HG03064 (cell line): ENCODE results near the gene RASSF10.
"Not testable (repeated sequence)": the region's sequence is repeated elsewhere in the genome, so short reads cannot be mapped to it uniquely, and the experiment has no call there.

Experiments used
- ATAC-seq: cut with Tn5 transposase; IDR thresholded peaks from one replicate; pipeline ENCODE4 v1.9.1; 2021; ENCODE audit warnings: low read depth; ENCODE audit not compliant: unreplicated experiment

Gene RASSF10

DNA sequence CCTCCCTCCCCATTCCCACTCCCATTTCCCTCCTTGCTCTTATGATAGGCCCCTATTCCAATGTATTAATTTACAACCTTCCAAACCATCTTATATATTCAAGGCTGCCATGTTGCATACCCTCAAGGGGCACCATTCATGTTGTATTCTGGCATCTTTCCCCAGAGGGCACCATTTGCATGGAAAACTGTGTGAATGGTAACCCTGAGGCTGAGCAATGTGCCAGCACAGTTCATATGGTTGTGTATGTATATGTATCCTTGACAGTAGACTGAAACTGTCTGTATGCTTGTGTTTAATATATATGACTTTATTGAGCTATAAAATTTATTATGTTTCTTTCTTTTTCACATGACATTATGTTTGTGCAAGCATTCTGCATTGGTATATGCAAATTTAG, 7.3 kb downstream of the RASSF10 start:
- ATAC-seq: no peak

DNA sequence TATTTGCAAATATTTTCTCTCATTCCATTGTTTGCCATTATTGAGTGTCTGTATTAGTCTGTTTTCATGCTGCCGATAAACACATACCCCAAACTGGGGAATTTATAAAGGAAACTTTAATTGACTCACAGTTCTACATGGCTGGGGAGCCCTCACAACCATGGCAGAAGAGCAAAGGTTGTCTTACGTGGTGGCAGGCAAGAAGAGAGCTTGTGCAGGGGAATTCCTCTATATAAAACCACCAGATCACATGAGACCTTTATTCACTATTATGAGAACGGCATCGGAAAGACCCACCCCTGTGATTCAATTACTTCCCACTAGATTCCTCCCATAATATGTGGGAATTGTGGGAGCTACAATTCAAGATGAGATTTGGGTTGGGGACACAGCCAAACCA, 10.2 kb downstream of the RASSF10 start:
- ATAC-seq: no peak

DNA sequence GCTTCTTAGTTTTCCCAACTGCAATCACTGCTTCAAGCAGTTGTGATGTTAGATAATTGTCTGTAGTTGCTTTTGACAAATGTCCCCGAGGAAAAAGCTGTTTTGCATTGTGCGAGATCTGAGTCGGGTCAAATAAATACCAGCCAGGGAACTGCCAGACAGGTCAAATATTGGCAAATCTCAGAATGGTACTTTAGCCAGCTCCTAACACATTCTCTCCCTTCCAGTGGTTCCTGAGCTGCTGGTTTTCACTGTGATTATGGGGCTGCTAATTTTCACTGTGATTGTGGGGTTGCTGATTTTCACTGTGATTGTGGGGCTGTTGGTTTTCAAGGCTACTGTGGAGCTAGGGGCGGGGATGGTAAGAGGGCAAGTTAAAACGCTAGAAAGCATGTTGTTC, 14.3 kb downstream of the RASSF10 start:
- ATAC-seq: no peak

DNA sequence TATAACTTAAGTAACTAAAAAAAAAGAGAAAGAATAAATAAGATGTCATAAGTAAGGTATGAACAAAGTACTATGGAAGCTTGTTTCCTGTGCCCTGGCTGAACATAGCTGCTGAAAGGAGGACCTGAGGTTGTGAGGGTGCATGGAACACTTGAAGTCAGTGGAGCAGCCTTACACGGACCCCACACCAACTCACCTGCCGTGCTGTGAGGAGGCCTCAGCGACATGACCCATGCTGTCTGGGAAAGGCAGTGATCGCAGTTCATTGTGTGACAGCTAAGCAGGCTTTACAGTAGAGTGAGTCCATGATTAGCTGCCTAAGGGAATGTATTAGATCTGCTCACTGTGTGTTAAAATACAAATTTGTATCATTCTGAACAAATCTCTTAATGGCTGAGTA, 17.6 kb downstream of the RASSF10 start:
- ATAC-seq: no peak

DNA sequence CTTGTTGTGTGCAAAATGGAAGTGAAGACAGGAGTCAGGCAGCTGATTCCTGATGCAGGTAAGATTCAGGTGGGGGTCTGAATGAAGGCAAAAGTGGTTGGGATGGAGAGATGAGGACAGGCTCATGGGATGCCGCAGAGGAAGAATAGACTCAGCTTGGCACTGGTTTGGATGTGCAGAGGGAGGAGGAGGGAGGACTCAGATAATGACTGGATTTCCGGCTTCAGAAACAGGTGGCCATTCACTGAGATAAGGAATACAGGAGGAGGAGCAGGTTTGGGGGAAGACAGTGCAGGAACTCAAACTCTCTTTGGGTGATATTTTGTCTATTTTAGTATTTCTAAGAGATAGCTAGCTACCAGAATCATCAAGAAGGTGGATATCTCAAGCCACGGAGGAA, 19.2 kb downstream of the RASSF10 start:
- no peak for ATAC-seq

DNA sequence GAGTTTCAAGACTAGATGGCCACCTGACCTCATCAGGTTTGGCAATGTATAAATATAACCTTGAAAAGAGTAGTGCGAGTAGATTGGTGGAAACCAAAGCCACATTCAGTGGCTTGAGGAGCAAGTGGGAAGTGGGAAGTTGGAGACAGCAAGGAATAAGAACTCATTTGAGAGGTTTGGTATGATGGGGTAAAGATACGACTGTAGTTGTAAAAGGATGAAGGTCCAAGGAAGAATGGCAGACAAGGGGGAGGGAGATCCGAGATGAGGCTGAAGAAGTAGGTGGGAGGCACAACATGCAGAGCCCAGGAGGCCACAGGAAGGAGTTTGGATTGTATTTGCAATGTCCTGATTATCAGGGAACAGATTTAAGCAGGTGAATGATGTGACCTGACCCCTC, 20.8 kb downstream of the RASSF10 start:
- no peak for ATAC-seq

DNA sequence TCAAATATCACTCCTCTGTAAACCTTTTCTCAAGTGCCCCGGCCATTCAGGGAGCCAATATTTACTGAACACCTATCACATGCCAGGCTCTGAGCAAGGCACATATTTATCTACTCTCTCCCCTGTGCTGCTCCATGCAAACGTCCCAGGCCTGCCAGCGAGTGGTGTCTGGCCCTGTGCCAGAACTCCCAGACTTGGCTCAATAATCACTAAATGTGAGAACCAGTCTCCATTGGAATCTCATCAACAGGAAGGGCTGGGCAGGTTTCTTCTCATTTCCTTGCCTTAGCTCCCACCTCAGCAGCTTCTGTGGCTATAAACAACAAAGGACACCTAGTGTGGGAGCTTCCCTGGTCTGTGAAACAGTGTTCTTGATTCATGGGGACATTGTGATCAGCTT, 21.7 kb downstream of the RASSF10 start:
- ATAC-seq: no peak

DNA sequence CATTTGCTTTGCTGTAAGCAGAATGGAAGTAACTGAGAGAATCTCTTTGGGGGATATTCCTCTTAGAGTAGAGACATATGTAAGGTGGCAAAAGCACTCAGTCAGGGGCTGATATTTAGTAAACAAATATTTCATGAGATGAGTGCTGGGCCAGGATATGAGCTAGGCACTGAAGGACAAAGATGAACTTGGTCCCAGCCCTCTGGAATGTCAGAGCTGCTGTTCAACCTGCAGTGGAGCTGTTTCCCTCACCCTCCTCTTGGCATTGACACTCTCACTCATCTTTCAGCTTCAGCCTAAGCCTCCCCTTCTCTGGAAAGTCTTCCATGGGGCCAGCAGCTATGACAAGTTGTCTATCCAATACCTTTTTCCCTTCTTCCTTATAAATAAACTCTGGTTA, 22.2 kb downstream of the RASSF10 start:
- no peak for ATAC-seq

DNA sequence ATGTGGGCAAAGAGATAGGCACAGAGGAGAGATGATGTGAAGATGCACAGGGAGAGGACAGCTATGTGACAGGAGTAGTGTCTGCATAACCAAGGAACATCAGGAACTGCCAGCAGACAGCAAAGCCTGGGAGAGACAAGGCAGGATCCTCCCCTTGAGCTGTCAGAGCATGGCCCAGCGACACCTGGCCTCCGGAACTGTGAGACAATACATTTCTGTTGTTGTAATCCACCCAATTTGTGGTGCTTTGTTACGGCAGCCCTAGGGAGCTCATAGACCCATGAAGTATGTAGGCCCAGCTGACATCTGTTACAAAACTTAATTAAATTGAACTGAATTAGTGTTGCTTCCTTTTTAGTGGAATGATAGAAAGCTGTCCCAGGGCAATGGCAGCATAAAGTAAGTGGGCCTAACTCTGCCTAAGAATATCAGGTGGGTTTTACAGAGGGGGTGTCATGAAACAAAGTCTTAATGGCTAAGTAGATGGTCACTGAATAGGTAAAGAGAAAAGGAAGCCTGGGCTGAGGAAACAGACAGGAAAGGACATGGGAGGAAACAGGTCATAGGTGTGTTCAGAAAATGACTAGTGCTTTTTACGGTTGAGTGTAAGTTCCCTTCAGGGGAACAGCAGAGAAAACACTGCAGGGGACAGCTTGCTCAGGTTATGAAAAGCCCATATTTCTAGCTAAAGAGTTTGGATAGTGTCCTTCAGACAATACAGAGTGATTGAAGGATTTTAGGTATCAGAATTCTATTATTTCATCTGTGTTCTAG, 24.8 kb downstream of the RASSF10 start:
- ATAC-seq: no peak

DNA sequence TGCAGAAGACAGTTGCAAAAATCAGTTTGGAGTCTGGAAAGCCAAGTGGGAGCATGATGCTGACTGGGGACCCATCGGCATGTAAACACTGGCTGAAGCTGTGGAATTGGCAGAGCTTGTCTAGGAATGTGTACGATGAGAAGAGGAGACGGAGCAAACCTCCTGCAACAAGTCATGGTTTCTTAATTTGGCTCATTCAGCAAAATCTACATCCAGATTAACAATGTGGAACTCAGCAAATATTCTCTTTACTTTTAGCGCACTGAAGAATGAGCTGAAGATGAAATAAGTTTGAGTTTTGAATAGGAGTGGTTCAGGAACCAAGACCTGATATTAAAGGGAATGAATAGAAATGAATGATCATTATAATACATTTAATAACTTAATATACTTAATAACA, 26.6 kb downstream of the RASSF10 start:
- ATAC-seq: no peak

DNA sequence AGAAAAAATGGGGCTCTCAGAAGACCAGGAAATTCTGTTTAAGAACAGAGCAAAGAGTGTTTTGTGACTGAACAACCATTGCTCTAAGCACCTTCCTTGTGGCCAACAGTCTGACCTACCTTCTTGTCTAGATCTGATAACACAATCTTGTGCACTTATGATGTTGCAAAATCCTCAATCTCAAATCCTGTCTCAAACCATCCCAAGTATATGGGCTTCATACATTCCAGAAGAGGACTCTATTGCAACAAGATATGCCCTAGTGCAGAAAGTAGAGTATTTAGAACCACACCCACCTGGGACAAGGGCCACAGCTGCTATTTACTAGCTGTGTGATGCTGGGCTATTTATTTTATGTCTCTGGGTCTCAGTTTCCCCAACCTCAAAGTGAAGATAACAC, 27.1 kb downstream of the RASSF10 start:
- no peak for ATAC-seq

DNA sequence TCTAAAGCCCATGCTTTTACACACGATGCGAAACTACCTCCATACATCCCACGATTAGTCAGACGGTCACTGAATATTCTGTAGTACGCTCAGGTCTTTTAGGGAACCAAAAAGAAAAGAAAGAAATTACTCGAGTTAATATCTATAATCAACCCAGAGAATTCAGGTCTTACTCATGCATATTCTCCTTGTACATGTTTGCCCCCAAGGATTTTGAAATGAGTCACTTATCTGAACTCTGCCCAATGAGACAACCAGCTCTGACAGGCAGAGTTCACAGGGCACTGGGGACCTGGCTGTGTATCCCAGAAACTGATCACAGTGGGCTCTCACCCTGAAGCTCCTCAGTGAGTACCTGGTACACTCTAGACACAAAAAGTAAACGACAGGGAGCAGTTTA, 29.2 kb downstream of the RASSF10 start:
- no peak for ATAC-seq

DNA sequence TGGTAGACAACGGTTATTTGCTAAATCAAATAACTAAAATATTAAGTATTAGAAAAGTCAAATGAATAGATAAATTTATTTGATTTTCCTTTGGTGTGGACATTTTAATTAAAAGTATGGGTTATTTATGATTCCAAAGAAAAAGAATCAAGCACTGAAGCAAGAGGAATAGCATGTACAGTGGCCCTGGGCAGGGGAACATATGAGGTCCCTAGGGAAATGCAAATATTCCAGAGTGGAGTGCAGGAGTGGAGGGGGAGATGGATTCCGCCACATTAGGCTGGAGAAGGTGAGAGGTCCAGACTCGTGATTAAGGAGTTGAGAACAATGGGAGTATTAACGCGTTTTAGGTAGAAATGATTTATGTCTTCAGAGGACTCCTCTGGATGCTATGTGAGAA, 30.0 kb downstream of the RASSF10 start:
- ATAC-seq: no peak

DNA sequence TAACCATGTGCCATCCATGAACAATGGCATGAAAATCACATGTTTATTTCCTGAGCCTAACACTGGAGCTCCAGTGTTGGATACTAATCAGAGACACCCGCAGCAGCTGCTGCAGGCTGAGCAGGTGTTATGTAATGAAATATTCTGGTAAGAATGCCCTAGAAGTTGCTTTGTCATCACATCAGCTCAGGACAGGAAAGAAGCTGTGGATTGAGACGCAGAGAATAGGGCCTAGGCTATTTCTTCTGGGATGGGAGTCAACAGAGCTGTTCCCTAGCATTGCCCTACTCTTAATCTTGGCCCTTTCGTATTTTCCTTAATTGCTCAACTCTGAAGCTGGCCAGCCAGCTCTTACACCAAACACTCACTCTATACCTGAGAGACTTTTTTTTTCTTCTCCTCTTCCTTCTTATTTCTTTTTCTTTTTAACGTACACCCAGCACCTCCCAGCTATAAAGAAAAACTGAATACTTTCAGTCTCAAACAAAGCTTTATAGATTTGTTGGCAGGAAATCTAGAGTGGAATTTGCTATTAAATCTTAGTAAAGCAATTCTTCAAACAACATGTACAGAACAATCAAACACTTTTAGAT, 31.9 kb downstream of the RASSF10 start:
- no peak for ATAC-seq

DNA sequence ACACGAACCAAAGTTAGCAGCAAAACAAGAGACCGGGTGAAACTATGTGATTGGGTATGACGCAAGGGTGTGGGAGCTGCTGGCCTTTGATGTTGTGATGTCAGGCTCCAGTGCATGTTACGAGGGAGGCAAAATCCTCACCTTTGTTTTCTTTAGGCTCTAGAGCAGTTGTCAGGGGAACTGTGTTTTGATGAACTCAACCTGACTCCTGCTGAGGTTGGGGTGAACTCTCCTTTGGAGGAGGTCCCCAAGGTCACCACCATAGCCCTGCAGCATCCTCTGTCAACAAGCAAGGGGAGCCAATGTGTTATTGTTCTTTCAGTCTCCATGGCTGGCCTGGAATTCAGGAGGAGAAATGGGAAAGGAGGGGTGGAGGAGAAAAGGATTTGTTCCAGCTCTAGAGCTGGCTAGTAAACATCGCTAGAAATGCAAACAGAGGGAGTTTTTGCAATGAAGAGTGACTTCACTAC, 33.8 kb downstream of the RASSF10 start:
- no peak for ATAC-seq

DNA sequence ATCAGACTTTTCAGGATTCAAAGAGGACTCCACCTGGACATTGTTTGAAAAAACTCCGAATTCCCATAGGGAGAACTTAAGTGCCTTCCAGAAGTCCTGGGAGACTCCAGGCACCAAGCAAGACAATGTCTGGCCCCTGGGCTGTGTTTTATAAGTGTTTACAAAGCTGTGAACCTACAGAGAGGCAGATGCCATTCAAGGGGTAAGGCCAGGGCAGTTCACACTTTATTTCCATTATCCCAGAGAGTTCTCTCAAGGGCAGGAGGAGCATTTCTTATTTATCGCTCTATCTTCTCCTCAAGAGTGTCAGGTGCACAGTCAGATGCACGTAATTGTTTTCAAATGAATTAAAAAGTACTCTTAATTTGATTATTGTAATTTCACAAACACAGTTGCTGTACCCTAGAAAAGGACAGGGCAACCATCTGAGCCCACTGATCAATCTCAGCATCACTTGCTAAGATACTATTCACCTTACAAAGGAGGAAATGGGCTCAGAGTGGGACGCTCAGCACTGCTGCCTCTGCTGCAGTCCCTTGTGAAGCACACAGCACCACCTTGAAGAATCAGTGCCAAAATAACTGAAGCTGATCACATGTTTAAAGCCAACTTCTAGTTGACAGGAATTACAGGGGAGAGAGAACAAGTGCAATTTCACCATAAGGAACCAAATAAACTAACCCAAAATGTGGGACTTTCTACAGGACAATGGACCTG, 35.0 kb downstream of the RASSF10 start:
- no peak for ATAC-seq

DNA sequence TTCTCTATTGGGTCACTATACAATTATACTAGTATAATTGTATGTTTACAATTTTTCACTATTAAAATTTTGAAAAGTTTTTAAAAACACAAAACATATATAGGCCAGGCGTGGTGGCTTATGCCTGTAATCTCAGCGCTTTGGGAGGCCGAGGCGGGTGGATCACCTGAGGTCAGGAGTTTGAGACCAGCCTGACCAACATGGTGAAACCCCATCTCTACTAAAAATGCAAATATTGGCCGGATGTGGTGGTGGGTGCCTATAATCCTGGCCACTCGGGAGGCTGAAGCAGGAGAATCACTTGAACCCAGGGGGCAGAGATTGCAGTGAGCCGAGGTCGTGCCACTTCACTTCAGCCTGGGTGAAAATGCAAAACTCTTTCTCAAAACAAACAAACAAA, 36.0 kb downstream of the RASSF10 start:
- not testable (repeated sequence) for ATAC-seq

DNA sequence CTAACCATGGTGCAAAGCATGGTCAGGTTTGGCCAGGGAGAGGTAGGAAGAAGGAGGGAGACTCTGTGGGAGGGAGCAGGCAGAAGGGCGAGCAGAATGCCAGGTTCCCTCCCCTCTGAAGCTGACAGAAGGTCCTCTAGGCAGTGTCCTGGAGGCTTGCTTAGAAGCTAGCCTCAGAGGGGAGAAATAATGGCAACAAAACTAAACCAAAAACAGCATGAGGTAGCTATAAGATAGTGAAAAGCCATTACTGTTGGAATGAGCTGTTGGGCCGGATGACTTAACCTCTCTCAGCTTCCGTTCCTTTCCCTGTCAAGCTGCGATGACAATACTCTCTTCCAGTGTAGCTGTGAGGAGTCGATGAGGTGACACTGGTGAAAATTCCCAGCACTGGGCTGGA, 36.6 kb downstream of the RASSF10 start:
- no peak for ATAC-seq

DNA sequence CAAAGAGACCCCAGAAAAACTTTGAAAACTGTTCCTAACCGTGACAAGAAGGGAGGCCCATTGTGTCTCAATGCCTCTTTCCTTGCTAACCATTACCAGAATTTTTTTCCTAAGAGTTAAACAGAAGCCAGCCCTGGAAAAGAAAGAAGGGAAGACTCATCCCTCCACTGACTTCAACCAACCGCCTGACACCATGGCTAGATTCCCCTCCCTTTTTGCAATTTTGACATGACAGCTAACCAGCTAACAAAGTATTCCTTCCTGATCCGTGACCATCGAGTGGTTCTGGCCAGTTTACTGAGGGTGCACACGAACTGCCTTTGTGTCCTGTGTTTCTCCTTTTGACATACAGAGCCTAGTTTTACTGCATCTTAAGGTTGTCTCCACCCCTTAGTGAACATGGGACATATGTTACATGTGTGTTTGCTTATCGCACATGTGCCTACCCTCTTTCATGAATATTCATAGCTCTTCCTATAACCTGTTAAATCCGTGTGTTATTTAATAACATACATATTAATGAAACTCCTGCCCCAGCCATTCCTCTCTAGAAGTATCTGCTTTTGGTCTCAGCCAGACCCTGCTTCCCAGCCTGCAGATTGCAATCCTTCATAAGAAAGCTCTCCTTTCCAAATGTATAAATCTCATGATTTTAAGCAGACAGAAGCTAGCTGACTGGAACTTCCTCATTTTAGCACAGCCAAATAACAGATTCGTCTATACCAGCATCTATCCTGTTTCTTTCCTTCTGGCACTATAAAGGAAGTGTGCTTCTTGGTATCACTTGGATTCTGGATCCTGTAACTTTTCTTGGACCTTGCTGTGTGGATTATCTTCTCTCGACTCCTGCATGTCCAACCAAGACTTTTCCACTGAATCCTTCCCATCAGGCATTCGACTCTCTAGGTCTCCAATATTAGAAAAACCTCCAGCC, 37.8 kb downstream of the RASSF10 start:
- no peak for ATAC-seq

DNA sequence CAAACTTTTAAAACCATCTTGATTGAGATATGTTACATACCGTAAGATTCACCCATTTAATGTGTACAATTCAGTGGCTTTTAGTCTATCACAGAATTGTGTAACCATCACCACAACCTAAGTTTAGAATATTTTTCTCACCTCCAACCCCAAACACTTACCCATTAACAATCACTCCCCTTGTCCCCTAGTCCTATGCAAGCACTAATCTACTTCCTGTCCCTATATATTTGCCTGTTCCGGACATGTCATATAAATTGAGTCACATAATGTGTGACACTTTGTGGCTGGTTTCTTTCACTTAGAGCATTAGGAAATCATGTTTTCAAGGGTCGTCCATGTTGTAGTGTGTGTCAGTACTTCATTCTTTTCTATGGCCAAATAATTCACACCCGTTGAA, 38.8 kb downstream of the RASSF10 start:
- ATAC-seq: no peak

DNA sequence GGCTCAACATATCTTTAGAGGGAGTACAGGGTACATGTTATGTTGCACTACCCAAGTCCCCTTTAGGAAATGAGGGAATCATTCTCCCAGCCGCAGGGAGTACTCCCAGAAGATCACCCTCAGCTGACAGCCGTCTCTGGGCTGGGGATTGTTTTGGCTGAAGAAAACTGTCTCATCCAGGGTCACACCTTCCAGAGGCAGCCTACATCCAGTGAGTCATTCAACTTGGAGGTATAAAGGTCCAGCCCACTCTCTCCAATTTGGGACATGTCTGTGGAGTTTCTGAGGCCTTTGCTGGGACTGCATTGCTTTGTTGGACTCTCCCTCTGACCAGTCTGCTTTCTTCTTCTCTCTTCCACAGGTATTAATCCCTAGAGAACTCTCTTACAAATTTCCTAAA, 42.1 kb downstream of the RASSF10 start:
- ATAC-seq: no peak
